Endometrial microvascular endothelial cells (primary cell): ENCODE measurements around the gene MORC3. TPM values are rescaled to one million over a fixed set of nuclear protein-coding genes. Genes with fewer than 3 reads are reported as not detected.
"Not testable (repeated sequence)": the region's sequence is repeated elsewhere in the genome, so short reads cannot be mapped to it uniquely, and the experiment has no call there.

ENCODE experiments used
- in situ Hi-C: cut with HindIII; loops from 2 replicates; pipeline ENCODE4 v1.10.0; 2017; ENCODE audit warnings: low sequenced_read_pairs, low pct_unique_long_range_greater_than_20kb; ENCODE audit errors: inconsistent ontology term
- total RNA-seq: library from RNA; depleted of rRNA; stranded (reverse); fragments of >200 nt; gene quantifications from one replicate; pipeline ENCODE4 v1.2.3, GENCODE V29; 2015; ENCODE audit errors: inconsistent ontology term

Gene MORC3
- total RNA-seq, 1 donor from 2014 or later: 12.5 TPM

DNA sequence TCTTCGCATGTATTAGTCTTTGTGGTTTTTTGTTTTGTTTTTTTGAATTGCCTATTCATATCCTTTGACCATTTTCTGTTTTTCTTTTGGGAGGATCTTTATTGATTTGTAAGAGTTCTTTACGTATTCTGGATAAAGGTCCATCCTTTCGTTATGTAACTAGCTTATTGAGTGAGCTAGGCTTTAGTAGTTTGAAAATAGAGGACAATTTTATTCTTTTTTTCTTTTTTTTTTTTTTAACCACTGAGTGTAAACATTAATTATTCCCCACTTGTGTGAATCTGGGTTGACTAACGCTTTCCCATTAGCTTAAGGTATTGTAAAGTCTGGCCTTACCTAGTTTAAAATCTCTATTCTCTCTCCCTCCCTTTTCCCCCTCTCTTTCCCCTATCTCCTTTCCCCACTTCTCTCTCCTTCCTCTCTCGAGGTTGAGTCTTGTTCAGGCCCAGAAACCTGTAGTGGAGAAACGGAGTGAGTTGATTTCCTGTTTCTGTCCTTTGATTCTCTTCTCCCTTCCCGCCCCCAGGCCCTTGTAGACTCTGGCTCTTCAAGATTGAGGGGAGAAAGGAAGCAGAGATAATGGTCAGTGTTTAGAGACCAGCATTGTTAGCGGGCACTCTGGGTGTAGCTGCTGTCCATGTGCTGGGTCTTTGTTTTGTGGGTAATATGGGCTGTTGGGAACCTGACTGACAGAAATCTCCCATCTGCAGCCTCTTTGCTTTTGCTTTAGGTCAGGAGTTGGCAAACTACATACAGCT is 1.5 kb downstream of the MORC3 start:
- in situ Hi-C loops: no loop called here

DNA sequence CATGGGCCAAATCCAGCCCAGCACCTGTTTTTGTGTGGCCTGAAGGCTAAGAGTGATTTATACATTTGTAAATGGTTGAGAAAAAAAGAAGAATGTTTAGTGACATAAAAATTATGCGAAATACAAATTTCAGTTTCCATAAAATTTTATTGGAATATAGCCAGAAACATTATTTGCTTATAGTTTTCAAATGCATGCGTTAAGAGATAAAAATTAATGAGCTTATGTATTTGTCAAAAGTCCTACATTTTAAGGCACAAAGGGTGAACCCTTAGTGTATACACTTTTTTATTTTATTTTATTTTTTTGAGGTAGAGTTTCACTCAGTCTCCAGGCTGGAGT is 2.1 kb downstream of the MORC3 start:
- in situ Hi-C loops: no loop called here

DNA sequence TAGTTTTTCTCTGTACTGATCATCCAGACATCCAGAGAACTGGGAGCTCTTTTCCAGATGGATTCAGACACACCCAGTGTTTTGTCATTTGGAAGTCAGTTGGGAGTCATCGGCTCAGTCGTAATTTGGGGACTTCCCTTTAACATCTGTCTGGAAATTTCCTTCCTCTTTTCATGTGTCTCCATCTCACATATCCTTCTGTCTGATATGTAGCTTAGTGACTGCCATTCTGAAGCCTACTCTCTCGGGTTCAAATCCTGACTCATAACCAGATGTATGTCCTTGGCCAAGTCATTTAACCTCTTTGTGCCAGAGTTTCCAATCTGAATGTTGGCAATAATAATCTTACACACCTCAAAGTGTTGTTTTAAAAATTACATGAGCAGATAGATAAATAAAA is 3.0 kb downstream of the MORC3 start:
- in situ Hi-C loops: no loop called here

DNA sequence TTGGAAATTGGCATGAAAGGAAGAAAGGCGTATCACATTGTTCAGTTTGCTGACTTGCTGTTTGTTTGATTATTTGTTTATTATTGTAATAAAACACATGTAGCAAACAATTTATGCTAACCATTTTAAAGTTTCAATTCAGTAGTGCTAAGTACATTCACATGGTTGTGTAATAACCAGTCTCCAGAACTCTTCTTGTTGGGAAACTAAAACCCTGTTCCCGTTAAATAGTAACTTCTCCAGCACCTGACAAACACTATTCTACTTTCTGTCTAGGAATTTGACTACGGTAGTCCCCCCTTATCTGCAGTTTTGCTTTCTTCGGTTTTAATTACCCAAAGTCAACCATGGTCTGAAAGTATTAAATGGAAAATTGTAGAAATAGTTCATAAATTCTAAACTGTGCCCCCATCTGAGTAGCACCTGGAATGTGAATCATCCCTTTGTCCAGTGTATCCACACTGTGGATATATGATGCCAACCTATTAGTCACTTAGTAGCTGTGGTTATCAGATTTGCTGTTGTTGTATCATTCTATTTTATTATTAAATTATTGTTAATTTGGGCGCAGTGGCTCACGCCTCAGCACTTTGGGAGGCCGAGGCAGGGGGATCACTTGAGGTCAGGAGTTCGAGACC is 5.5 kb downstream of the MORC3 start:
- in situ Hi-C loops: no loop called here

DNA sequence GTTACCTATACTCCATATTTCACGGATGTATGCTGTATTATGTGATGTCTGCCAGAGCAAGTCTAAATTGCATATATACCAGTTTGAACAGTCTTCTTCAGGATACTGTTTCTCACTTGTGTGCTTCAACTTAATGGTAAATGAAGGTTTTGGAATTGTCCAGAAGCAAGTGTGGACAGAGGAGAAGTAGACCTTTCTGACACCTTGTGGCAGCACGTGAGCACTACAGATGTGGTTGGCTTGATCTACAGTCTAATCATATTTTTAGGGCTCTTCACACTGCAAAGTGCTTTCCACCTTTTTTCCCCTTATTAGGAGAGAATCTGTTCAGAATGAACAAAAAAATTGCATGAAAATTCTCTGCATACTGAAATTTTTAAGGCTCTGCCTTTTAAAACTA is 10.9 kb downstream of the MORC3 start:
- in situ Hi-C loops: no loop called here

DNA sequence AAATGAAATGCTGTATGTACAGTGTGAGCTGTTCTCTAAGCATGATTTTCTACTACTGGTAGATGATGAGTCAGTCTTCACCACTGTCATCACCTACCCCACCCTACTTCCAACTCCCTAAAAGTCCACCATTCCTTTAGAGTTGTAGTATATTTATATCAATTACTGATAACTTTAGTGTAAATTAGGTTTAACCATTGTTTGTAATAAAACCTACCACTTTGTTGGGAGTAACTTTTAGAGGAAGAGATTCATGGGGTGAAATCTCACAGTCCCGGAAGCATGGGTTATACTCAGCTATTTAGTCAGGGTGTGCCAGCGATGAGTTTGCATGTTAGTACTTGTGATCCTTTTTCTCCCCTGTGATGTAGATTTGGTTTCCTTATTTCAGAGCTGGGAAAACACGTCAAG is 17.1 kb downstream of the MORC3 start:
- in situ Hi-C loops: no loop called here

DNA sequence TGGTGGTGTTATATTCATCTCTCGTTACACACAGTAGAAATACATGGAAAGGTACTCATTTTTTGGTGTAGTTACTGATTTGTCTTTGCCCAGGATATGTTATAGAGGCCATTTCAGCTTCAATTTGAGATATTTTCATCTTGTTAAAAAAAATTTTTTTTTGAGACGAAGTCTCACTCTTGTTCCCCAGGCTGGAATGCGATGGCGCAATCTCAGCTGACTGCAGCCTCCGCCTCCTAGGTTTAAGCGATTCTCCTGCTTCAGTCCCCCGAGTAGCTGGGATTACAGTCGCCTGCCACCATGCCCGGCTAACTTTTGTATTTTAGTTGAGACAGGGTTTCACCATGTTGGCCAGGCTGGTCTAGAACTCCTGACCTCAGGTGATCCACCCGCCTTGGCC is 19.0 kb downstream of the MORC3 start:
- in situ Hi-C loops: no loop called here

DNA sequence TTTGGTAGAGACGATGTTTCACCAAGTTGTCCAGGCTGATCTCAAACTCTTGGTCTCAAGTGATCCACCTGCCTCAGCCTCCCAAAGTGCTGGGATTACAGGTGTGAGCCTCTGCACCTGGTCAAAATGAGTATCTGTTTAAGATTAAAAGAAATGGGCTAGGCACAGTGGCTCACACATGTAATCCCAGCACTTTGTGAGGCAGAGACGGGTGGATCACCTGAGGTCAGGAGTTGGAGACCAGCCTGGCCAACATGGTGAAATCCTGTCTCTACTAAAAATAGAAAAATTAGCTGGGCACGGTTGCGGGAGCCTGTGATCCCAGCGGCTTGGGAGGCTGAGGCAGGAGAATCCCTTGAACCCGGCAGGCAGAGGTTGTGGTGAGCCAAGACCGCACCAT is 22.6 kb downstream of the MORC3 start:
- in situ Hi-C loops: not testable (repeated sequence)

DNA sequence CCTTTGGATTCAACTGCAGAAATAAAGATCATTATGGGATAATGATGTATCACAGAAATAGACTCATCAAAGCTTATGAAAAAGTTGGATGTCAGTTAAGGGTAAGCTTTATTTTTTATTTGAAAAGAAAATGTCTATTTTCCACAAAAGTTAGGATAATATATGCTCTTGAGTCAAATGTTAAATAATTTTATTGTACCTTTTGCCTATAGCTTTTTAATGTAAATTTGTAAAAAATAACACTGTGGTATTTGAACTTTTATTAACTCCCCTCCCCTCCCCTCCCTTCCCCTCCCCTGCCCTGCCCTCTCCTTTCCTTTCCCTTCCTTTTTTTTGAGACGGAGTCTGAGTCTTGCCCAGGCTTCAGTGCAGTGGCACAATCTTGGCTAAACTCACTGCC is 24.9 kb downstream of the MORC3 start:
- in situ Hi-C loops: no loop called here

DNA sequence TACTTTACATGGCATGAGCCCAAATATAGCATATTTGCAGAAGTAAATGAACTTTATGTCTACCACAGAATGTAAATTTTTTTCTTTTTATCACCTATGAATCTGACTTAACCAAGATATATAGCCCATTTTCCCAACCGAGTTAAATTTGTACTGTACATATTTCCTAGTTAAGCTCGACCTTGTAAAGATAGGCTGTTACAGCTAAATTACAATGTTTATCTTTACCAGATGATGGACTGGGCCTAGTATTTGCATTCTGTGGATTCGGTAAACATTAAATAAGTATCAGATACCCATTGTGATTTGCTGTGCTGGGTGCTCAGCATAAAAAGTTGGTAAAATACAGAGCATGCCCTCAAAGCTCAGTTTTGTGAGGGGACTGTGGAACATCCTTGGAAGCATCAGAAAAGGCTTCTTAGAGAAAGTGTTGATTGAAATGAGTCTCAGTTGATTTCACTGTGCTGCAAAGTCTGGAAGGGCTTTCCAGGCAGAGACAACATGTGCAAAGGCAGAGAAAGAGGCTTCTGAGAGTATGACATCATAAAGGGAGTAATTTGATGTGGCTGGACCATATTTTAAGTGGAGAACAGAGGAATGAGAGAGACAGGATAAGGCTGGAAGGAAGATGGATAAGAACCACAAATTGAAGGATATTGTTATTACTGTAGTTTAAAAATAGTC is 27.4 kb downstream of the MORC3 start:
- in situ Hi-C loops: no loop called here

DNA sequence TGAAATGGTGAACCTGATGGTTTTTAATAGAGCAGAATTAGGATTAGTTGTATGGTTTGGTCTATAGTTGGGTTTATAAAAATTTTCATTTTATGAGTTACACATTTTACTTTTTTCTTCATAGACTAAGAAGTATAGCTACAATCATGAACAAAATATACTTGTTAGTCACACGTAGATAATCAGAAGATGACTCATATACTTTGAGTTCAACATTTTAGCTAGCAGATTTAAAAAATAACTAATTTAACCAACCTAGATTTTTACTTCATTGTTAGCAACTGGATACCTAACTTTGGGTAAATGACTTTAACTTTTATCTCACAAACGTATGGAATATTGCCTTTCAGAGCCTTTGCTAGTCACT is 27.9 kb downstream of the MORC3 start:
- in situ Hi-C loops: no loop called here

DNA sequence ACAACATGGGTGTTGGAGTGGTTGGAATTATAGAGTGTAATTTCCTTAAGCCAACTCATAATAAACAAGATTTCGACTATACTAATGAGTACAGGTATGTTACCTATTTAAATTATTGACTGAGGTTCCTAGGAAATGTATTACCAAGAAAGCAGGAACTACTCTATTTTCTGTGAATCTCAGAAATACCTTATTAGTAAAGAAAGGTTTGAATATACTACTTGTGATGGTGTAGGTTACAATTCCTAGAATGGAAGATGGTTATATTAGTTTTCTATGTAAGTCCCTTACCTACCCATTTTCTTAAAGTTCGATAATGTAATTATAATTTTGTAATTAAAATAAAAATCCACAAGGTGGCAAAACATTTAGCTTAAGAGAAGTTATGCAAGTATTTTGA is 29.3 kb downstream of the MORC3 start:
- in situ Hi-C loops: no loop called here

DNA sequence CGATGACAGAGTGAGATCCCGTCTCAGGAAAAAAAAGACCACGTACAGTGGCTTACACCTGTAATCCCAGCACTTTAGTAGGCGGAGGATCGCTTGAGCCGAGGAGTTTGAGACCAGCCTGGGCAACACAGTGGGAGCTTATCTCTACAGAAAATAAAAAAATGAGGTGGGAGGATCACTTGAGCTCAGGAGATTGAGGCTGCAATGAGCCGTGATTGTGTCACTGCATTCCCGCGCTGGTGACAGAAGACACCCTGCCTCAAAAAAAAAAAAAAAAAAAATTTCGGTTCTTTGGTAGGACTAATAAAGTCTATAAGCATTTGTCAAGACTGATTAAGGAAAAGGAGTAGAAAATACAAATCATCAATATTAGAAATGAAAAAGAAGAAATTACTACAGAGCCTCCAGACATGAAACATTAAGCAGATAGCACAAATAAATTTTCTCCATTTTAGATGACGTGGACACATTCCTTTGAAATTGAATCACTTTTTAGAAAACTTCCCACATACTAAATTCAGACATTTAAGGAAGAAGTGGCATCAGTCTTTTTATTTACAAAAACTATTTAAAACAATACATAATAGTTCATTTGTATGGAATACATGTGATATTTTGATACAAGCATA is 30.4 kb downstream of the MORC3 start:
- in situ Hi-C loops: no loop called here

DNA sequence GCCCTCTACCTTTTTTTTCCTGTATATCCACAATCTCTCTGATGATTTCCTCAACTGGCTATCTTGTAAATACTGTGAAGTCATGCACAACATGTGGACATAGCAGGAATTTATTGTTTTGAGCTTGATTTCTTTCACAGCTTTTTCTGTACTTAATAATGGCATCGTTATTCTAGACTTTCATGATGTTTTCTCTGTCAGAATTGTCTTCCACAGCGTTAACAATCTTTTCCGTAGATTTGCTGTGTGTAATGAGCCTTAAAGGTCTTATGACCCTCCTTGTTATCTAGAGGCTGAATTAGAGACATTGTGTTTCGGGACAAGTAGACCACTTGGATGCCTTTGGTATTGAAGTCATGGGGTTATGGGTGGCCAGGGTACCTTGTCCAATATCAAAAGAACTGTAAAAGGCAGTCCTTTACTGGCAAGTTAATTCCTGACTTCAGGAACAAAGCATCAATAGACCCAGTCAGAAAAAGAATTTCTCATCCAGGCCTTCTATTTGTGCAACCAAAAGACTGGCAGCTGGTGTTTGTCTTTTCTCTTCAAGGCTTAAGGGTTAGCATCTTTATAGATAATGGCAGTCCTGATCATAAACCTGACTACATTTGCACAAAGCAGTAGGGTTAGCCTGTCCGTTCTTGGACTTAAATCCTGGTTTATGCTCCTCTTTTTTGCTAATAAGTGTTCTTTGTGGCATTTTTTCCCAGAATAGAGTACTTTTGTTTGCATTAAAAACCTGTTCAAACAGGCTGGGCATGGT is 35.1 kb downstream of the MORC3 start:
- in situ Hi-C loops: no loop called here

DNA sequence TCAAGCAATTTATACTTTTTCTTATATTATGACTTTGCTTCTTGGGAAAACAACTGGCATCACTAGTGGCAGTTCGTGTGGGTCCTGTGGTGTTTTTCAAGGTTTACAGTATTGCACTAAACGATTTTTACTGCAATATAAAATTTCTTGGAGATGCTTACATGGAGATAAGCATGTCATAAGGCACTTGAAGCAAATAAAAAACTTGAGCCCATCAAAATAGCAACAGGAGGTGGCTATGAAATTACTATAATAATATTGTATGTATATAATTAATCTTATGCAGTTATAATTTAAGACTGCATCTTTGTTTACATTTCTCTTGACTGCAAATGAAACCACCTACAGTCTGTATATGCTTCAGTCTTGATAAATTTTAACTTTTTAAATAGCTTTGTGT is 35.9 kb downstream of the MORC3 start:
- in situ Hi-C loops: no loop called here

DNA sequence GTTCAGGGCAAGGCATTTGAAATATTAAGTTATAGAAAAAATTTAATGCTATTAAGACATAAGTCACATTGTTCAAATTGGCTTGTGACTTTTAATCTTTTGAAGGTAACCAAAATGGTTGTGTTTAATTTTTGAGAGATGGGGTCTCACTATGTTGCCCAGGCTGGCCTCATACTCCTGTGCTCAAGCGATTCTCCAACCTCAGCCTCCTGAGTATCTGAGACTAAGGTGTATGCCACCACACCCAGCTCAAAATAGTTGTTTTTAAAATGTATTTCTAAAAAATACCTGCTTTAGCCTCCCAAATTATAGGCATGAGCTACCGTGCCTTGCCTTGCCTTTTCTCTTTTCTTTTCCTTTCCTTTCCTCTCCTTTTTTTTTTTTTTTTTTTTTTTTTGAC is 39.2 kb downstream of the MORC3 start:
- in situ Hi-C loops: no loop called here

DNA sequence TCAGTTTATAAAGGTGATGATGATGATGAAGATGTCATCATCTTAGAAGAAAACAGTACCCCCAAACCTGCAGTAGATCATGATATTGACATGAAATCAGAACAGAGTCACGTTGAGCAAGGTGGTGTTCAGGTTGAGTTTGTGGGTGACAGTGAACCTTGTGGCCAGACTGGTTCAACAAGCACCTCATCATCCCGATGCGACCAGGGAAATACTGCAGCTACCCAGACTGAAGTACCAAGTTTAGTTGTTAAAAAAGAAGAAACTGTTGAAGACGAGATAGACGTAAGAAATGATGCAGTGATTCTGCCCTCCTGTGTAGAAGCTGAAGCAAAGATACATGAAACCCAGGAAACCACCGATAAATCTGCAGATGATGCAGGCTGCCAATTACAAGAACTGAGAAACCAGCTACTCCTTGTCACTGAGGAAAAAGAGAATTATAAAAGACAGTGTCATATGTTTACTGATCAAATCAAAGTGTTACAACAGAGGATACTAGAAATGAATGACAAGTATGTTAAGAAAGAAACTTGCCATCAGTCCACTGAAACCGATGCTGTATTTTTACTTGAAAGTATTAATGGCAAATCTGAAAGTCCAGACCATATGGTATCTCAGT is 49.2 kb downstream of the MORC3 start:
- in situ Hi-C loops: no loop called here

DNA sequence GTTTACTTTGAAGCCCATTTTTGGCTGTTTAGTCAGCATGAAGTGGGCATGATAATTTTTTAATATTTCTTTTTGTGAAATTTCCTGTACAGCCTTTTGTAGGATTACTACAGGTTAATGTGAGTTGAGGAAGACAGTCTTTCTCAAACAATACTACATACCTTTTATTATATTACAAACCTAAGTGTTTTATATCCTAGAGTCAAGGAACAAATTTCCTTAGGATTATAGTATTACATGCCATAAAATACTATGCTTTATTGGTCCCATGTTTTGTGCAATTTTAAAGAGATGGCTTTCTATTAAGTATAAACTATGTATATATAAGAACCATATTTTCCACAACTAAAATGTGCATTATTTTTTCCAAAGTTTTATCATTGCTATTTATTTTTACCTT is 56.0 kb downstream of the MORC3 start:
- in situ Hi-C loops: no loop called here

DNA sequence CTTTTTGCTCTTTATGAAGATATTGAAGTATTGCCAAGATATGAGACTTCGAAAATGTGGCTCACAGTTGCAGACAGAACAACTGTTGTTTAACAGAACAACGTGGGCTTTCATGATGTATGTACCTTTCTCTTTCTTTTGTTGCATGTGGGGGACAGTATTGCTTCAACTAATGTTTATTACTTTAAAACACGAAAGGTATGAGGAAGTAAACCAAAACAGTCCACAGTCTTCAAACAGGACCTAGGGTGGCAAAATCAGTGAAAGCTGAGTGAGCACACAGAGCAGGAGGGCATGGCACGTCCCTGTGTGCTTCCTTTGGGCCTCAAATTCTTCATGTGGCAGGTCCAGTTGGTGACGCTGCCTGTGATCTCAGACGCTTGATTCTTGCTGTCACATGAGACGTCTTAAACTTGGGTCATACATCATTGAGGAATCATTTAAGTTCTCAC is 57.4 kb downstream of the MORC3 start:
- in situ Hi-C loops: no loop called here
